Measurements from ENCODE around the gene ATPAF2. TPM values are rescaled to one million over a fixed set of nuclear protein-coding genes. Genes with fewer than 3 reads are reported as not detected.

The ATPAF2 gene
- total and polyA plus RNA-seq, 2 experiments from 2014 or later: 24.3 to 25.7 TPM

DNA sequence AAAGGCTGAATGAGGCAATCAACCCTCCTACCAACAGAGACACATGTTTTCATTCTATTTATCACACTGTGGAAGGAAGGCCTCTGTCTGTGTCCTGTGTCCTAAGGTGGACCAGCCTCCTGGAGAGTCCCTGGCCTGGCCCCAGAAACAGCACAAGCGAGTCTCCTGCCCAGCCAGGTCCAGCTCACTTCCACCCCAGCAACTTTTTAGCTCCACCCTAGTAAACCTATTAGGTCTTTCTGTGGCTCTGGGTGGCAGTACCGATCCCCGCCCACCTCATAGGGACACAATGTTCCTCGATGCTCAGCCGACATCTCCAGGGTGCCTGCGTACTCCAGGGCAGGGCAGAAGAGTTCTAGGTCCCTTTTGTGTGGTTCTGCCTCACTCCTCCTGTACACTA is 55.6 kb downstream of the ATPAF2 start (continued):
- TF ChIP-seq EZH2 (IDR thresholded peaks at IDR 0.05; ENCODE audit: low read depth, unreplicated experiment) (no peak), NANOG (IDR thresholded peaks at IDR 0.05; ENCODE audit: borderline replicate concordance) (no peak), ZNF331 (CRISPR knock-in tag; IDR thresholded peaks at IDR 0.05; ENCODE audit: low read depth) (no peak), ZNF114 (CRISPR knock-in tag; IDR thresholded peaks at IDR 0.05) (no peak)
- TF ChIP-seq, protein P1, sequence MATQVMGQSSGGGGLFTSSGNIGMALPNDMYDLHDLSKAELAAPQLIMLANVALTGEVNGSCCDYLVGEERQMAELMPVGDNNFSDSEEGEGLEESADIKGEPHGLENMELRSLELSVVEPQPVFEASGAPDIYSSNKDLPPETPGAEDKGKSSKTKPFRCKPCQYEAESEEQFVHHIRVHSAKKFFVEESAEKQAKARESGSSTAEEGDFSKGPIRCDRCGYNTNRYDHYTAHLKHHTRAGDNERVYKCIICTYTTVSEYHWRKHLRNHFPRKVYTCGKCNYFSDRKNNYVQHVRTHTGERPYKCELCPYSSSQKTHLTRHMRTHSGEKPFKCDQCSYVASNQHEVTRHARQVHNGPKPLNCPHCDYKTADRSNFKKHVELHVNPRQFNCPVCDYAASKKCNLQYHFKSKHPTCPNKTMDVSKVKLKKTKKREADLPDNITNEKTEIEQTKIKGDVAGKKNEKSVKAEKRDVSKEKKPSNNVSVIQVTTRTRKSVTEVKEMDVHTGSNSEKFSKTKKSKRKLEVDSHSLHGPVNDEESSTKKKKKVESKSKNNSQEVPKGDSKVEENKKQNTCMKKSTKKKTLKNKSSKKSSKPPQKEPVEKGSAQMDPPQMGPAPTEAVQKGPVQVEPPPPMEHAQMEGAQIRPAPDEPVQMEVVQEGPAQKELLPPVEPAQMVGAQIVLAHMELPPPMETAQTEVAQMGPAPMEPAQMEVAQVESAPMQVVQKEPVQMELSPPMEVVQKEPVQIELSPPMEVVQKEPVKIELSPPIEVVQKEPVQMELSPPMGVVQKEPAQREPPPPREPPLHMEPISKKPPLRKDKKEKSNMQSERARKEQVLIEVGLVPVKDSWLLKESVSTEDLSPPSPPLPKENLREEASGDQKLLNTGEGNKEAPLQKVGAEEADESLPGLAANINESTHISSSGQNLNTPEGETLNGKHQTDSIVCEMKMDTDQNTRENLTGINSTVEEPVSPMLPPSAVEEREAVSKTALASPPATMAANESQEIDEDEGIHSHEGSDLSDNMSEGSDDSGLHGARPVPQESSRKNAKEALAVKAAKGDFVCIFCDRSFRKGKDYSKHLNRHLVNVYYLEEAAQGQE (IDR thresholded peaks at IDR 0.05; ENCODE audit: unreplicated experiment): no peak
- TF ChIP-seq, protein P2, sequence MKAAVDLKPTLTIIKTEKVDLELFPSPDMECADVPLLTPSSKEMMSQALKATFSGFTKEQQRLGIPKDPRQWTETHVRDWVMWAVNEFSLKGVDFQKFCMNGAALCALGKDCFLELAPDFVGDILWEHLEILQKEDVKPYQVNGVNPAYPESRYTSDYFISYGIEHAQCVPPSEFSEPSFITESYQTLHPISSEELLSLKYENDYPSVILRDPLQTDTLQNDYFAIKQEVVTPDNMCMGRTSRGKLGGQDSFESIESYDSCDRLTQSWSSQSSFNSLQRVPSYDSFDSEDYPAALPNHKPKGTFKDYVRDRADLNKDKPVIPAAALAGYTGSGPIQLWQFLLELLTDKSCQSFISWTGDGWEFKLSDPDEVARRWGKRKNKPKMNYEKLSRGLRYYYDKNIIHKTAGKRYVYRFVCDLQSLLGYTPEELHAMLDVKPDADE (IDR thresholded peaks at IDR 0.05): no peak

DNA sequence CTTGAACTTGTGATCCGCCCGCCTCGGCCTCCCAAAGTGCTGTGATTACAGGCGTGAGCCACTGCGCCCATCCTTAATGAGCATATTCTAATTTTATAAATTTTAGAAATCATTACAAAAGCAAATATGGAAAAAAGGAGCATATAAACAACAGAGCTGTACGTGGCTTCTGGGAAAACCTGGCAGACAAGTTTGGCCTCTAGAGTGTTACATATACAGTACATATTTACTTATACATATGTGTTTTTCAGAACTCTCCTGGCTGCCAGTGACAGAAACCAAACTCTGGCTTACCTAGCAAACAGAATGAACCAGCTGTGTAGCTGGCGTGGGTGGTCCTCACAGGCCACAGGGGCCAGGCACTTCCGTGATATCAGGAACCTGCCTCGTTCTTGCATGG is 56.2 kb downstream of the ATPAF2 start:
- Mint-ChIP-seq H3K4me3 (no peak overlapping the region), H3K4me1 (no peaks in the 10 kb centered on the region), H3K27me3 (ENCODE audit: insufficient read depth, low read depth, poor library complexity) (peaks cover 2% of the 10 kb centered on the region), H3K36me3 (ENCODE audit: low read depth) (no peaks in the 10 kb centered on the region), H3K9me3 (no peaks in the 10 kb centered on the region), H3K27ac (no peak overlapping the region)
- Histone ChIP-seq H3K27ac (ENCODE audit: low read depth) (no peak overlapping the region), H3K79me2 (replicated peaks; ENCODE audit: insufficient read depth) (no peaks in the 10 kb centered on the region), H2AFZ (no peak overlapping the region), H3K4me2 (no peak overlapping the region), H3K4me3 (no peak overlapping the region), H4K20me1 (replicated peaks; ENCODE audit: insufficient read depth) (no peaks in the 10 kb centered on the region), H3F3A (replicated peaks; ENCODE audit: low read depth) (no peaks in the 10 kb centered on the region), H3K27me3 (ENCODE audit: insufficient read depth) (no peaks in the 10 kb centered on the region), H3K9me2 (ENCODE audit: insufficient read depth) (no peaks in the 10 kb centered on the region), H3K36me3 (ENCODE audit: insufficient read depth) (no peaks in the 10 kb centered on the region), H3K4me1 (ENCODE audit: insufficient read depth) (no peaks in the 10 kb centered on the region)
- no peak for TF ChIP-seq CREB1 (CRISPR knock-in tag; IDR thresholded peaks at IDR 0.05; ENCODE audit: low read depth)
- no peak for TF ChIP-seq ZNF331 (CRISPR knock-in tag; IDR thresholded peaks at IDR 0.05; ENCODE audit: low read depth)
- no peak for TF ChIP-seq EZH2phosphoT487 (IDR thresholded peaks at IDR 0.05; ENCODE audit: unreplicated experiment)
- no peak for TF ChIP-seq STAT1 (IDR thresholded peaks at IDR 0.05; ENCODE audit: unreplicated experiment)
- TF ChIP-seq, protein P1 (IDR thresholded peaks at IDR 0.05; ENCODE audit: unreplicated experiment): no peak
- TF ChIP-seq, protein P3, sequence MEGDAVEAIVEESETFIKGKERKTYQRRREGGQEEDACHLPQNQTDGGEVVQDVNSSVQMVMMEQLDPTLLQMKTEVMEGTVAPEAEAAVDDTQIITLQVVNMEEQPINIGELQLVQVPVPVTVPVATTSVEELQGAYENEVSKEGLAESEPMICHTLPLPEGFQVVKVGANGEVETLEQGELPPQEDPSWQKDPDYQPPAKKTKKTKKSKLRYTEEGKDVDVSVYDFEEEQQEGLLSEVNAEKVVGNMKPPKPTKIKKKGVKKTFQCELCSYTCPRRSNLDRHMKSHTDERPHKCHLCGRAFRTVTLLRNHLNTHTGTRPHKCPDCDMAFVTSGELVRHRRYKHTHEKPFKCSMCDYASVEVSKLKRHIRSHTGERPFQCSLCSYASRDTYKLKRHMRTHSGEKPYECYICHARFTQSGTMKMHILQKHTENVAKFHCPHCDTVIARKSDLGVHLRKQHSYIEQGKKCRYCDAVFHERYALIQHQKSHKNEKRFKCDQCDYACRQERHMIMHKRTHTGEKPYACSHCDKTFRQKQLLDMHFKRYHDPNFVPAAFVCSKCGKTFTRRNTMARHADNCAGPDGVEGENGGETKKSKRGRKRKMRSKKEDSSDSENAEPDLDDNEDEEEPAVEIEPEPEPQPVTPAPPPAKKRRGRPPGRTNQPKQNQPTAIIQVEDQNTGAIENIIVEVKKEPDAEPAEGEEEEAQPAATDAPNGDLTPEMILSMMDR (conservative IDR thresholded peaks at IDR 0.05; ENCODE audit: low read depth in 2 of 2): no peak
- TF ChIP-seq POLR2AphosphoS5 (IDR thresholded peaks at IDR 0.05; ENCODE audit: low read depth): no peak
- ATAC-seq (no peak), DNase-seq (ENCODE audit: low spot score) (no peak)
